22Rv1 (cell line): ENCODE results near the gene CNN3.

ENCODE experiments used
- H3K27ac ChIP-seq: fragments of 450-650 bp; 2 replicates; pipeline ENCODE4 v1.5.1; 2017
- CTCF ChIP-seq: fragments of 450-650 bp; IDR thresholded peaks from 2 replicates; pipeline ENCODE4 v1.5.1; 2017; ENCODE audit warnings: mild to moderate bottlenecking
- ZFX ChIP-seq: fragments of 450-650 bp; IDR thresholded peaks from 2 replicates; pipeline ENCODE4 v1.6.1; 2017; ENCODE audit warnings: antibody characterized with exemption, borderline replicate concordance

Gene CNN3

GRCh38 chr1:94921977-94922376 is 4.9 kb downstream of the CNN3 start:
- no peak for TF ChIP-seq CTCF
- H3K27ac ChIP-seq, result no peak overlapping the region

GRCh38 chr1:94920061-94920460 is 6.8 kb downstream of the CNN3 start:
- TF ChIP-seq CTCF (no peak), ZFX (no peak)
- no peak overlapping the region for H3K27ac ChIP-seq

GRCh38 chr1:94919241-94920030 is 7.5 kb downstream of the CNN3 start:
- TF ChIP-seq CTCF (no peak), ZFX (no peak)

GRCh38 chr1:94917251-94917650 is 9.7 kb downstream of the CNN3 start:
- H3K27ac ChIP-seq, result no peak overlapping the region
- TF ChIP-seq ZFX (no peak), CTCF (no peak)

More at GRCh38 chr1:94919241-94920030, 7.5 kb downstream of the CNN3 start:
- no peak overlapping the region for H3K27ac ChIP-seq

- no peak for TF ChIP-seq CTCF
- TF ChIP-seq ZFX, result no peak
- no peak overlapping the region for H3K27ac ChIP-seq
Observed at GRCh38 chr1:94912263-94913184, 14.4 kb downstream of the CNN3 start.

- no peak for TF ChIP-seq ZFX
- no peak for TF ChIP-seq CTCF
- H3K27ac ChIP-seq, result no peak overlapping the region
Observed at GRCh38 chr1:94909486-94909885, 17.4 kb downstream of the CNN3 start.

GRCh38 chr1:94908965-94909364 is 17.9 kb downstream of the CNN3 start:
- H3K27ac ChIP-seq, result no peak overlapping the region
- TF ChIP-seq ZFX (no peak), CTCF (no peak)
